ENCODE data around the gene TEDDM1.

DNA sequence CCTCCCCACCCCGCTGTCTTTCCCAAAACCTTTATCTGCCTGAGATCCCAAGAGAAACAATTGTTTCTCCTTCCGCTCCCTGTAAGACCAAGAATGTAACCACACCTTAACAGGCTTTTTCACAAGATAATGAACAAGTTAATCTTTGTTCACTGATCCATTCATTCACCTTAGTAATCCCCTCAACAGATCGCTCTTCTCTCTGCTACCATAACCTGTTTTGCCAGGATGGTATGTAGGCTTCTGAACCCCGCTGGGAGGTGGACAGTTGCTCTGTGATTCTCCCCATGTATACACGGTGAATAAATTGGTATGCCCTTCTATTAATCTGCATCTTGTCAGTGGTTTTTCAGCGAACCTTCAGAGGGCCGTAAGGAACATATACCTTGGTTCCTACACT is 30.8 kb upstream of the TEDDM1 start:
- no peak for TF ChIP-seq MLX (CRISPR knock-in tag; IDR thresholded peaks at IDR 0.05)
- TF ChIP-seq, protein P1, sequence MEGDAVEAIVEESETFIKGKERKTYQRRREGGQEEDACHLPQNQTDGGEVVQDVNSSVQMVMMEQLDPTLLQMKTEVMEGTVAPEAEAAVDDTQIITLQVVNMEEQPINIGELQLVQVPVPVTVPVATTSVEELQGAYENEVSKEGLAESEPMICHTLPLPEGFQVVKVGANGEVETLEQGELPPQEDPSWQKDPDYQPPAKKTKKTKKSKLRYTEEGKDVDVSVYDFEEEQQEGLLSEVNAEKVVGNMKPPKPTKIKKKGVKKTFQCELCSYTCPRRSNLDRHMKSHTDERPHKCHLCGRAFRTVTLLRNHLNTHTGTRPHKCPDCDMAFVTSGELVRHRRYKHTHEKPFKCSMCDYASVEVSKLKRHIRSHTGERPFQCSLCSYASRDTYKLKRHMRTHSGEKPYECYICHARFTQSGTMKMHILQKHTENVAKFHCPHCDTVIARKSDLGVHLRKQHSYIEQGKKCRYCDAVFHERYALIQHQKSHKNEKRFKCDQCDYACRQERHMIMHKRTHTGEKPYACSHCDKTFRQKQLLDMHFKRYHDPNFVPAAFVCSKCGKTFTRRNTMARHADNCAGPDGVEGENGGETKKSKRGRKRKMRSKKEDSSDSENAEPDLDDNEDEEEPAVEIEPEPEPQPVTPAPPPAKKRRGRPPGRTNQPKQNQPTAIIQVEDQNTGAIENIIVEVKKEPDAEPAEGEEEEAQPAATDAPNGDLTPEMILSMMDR (IDR thresholded peaks at IDR 0.05): no peak
- TF ChIP-seq ZNF138 (CRISPR knock-in tag; conservative IDR thresholded peaks at IDR 0.05): no peak
- TF ChIP-seq, protein P2, sequence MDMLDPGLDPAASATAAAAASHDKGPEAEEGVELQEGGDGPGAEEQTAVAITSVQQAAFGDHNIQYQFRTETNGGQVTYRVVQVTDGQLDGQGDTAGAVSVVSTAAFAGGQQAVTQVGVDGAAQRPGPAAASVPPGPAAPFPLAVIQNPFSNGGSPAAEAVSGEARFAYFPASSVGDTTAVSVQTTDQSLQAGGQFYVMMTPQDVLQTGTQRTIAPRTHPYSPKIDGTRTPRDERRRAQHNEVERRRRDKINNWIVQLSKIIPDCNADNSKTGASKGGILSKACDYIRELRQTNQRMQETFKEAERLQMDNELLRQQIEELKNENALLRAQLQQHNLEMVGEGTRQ (CRISPR knock-in tag; IDR thresholded peaks at IDR 0.05): no peak
- no peak for TF ChIP-seq NR3C1 (CRISPR knock-in tag; conservative IDR thresholded peaks at IDR 0.05; ENCODE audit: low read depth)
- no peak for TF ChIP-seq FOXP1 (CRISPR knock-in tag; IDR thresholded peaks at IDR 0.05; ENCODE audit: borderline replicate concordance)
- no peak for TF ChIP-seq ZNF219 (CRISPR knock-in tag; IDR thresholded peaks at IDR 0.05; ENCODE audit: borderline replicate concordance)
- TF ChIP-seq SMAD4 (CRISPR knock-in tag; IDR thresholded peaks at IDR 0.05): no peak

Measured in WTC11 (cell line).